Stimulated activated CD4-positive, alpha-beta T cell treated with anti-CD3 and anti-CD28 coated beads, Interleukin-1b, Interleukin-23, amount 100 ng/mL, for 4 hours (primary cell): ENCODE data around the gene ETNPPL.

ENCODE experiments used
- DNase-seq, 2 donors: peaks; one replicate each; pipeline ENCODE4 v3.0.0-alpha.2; 2020; ENCODE audit warnings: low read depth in 2 of 2

Gene ETNPPL

GRCh38 chr4:108696160-108696559 lies 66.7 kb downstream of the ETNPPL start:
- no peak for DNase-seq

- no peak for DNase-seq
Observed at GRCh38 chr4:108695062-108695461, 67.8 kb downstream of the ETNPPL start.

GRCh38 chr4:108694423-108694822 lies 68.4 kb downstream of the ETNPPL start:
- DNase-seq: no peak

- DNase-seq: no peak
Observed at GRCh38 chr4:108693819-108694218, 69.0 kb downstream of the ETNPPL start.

GRCh38 chr4:108693211-108693610 lies 69.6 kb downstream of the ETNPPL start:
- no peak for DNase-seq
